SK-N-SH (cell line): ENCODE data around the gene SUSD3. TPM values are rescaled to one million over a fixed set of nuclear protein-coding genes. Genes with fewer than 3 reads are reported as not detected.

ENCODE experiments used
- CTCF ChIA-PET: fragments of 300-600, 350-600 bp; formaldehyde crosslinking; extraction: SDS; loops from one replicate; lab custom pipeline; 2021; lab: Yijun Ruan, JAX
- POLR2A ChIA-PET: fragments of 350-600 bp; sonication (Branson Sonifier 250); formaldehyde crosslinking; extraction: SDS; loops from one replicate; lab custom pipeline; 2020; ENCODE audit warnings: antibody characterized with exemption, inconsistent platforms; lab: Yijun Ruan, JAX
- DNase-seq: peaks from one replicate; pipeline ENCODE4 v3.0.0; 2012
- H2AFZ ChIP-seq: fragments of 200-600 bp; sonication (generic); 2 replicates; pipeline ENCODE4 v1.8.1; 2016; ENCODE audit warnings: antibody characterized with exemption, mild to moderate bottlenecking, low read depth
- H3F3A ChIP-seq: fragments of 200-600 bp; sonication (generic); replicated peaks from 2 replicates; pipeline ENCODE3; 2016; ENCODE audit warnings: antibody characterized with exemption, mild to moderate bottlenecking; ENCODE audit not compliant: insufficient read depth
- H3K27ac ChIP-seq, 2 experiments: fragments of 200-500 bp in 1 of 2; fragments of 200-600 bp in 1 of 2; sonication (Bioruptor generic) in 1 of 2; sonication (generic), shearing (Covaris generic) in 1 of 2; 2 replicates each; pipeline versions ENCODE4 v1.5.1 to v1.6.1; 2014 to 2016; ENCODE audit warnings: low read depth in 2 of 2, inconsistent platforms in 1 of 2, low read length in 1 of 2, mild to moderate bottlenecking in 1 of 2, mixed read lengths in 1 of 2
- H3K27me3 ChIP-seq: fragments of 200-600 bp; sonication (generic), shearing (Covaris generic); 2 replicates; pipeline ENCODE4 v1.6.1; 2016; ENCODE audit warnings: mixed run types; ENCODE audit not compliant: insufficient read depth
- H3K36me3 ChIP-seq, 2 experiments: fragments of 200-500 bp in 1 of 2; fragments of 200-600 bp in 1 of 2; sonication (Bioruptor generic) in 1 of 2; sonication (generic) in 1 of 2; replicated peaks in 1 of 2; 2 replicates each; pipeline versions ENCODE3 to v1.5.1; 2014 to 2016; ENCODE audit warnings: low read length in 1 of 2, mild to moderate bottlenecking in 1 of 2; ENCODE audit not compliant: insufficient read depth in 2 of 2, control insufficient read depth in 1 of 2
- H3K4me1 ChIP-seq, 2 experiments: fragments of 200-500 bp in 1 of 2; fragments of 200-600 bp in 1 of 2; sonication (Bioruptor generic) in 1 of 2; sonication (generic), shearing (Covaris generic) in 1 of 2; 2 replicates each; pipeline versions ENCODE4 v1.5.1 to v1.6.1; 2014 to 2016; ENCODE audit warnings: low read depth in 1 of 2, low read length in 1 of 2, mixed run types in 1 of 2; ENCODE audit not compliant: insufficient read depth in 2 of 2, control insufficient read depth in 1 of 2
- H3K4me2 ChIP-seq: fragments of 200-600 bp; sonication (generic), shearing (Covaris generic); 2 replicates; pipeline ENCODE4 v1.6.1; 2017; ENCODE audit warnings: mixed run types
- H3K4me3 ChIP-seq, 2 experiments: fragments of 200-500 bp in 1 of 2; fragments of 200-600 bp in 1 of 2; sonication (Bioruptor generic) in 1 of 2; sonication (generic), shearing (Covaris generic) in 1 of 2; 2 replicates each; pipeline versions ENCODE4 v1.5.1 to v1.8.1; 2014 to 2016; ENCODE audit warnings: low read depth in 2 of 2, inconsistent platforms in 1 of 2, low read length in 1 of 2, mild to moderate bottlenecking in 1 of 2, mixed read lengths in 1 of 2, moderate library complexity in 1 of 2
- H3K79me2 ChIP-seq: fragments of 200-600 bp; sonication (generic); 2 replicates; pipeline ENCODE4 v1.8.1; 2017; ENCODE audit warnings: mild to moderate bottlenecking; ENCODE audit not compliant: insufficient read depth
- H3K9ac ChIP-seq: fragments of 200-600 bp; sonication (generic); 2 replicates; pipeline ENCODE4 v1.6.1; 2017; ENCODE audit warnings: mixed run types
- H3K9me2 ChIP-seq: fragments of 200-600 bp; sonication (generic); 2 replicates; pipeline ENCODE4 v1.6.1; 2017; ENCODE audit warnings: mixed run types
- H3K9me3 ChIP-seq: fragments of 200-600 bp; sonication (generic); 2 replicates; pipeline ENCODE4 v1.6.1; 2017; ENCODE audit warnings: mixed run types, mild to moderate bottlenecking, moderate library complexity
- H4K20me1 ChIP-seq: fragments of 200-600 bp; sonication (generic); 2 replicates; pipeline ENCODE4 v1.6.1; 2017; ENCODE audit warnings: mild to moderate bottlenecking, mixed run types; ENCODE audit not compliant: insufficient read depth
- ELF1 ChIP-seq: IDR thresholded peaks from 2 replicates; pipeline ENCODE4 v1.4.0; 2012
- EZH2phosphoT487 ChIP-seq: fragments of 200-600 bp; sonication (generic); IDR thresholded peaks from 2 replicates; pipeline ENCODE4 v1.6.1; 2017; ENCODE audit warnings: low read depth, mixed run types, mild to moderate bottlenecking, antibody characterized with exemption, moderate library complexity, borderline replicate concordance
- FOSL2 ChIP-seq: IDR thresholded peaks from 2 replicates; pipeline ENCODE4 v1.4.0; 2012; ENCODE audit warnings: low read depth, mild to moderate bottlenecking, moderate library complexity, borderline replicate concordance
- FOXJ3 ChIP-seq: sonication (generic); formaldehyde crosslinking; IDR thresholded peaks from 2 replicates; pipeline ENCODE4 v1.5.1; 2020; ENCODE audit warnings: mild to moderate bottlenecking, missing genetic modification reagents
- GATA2 ChIP-seq: sonication (generic); formaldehyde crosslinking; IDR thresholded peaks from 2 replicates; pipeline ENCODE4 v1.5.0; 2020; ENCODE audit warnings: mild to moderate bottlenecking, missing genetic modification reagents
- IRF3 ChIP-seq: fragments of 150-350 bp; IDR thresholded peaks from 2 replicates; pipeline ENCODE4 v1.6.1; 2016; ENCODE audit warnings: mild to moderate bottlenecking, low read depth, low read length
- JUND ChIP-seq: IDR thresholded peaks from 2 replicates; pipeline ENCODE4 v1.4.0; 2012
- NFIC ChIP-seq: IDR thresholded peaks from 2 replicates; pipeline ENCODE4 v1.4.0; 2012; ENCODE audit warnings: borderline replicate concordance
- RAD21 ChIP-seq: IDR thresholded peaks from 2 replicates; pipeline ENCODE4 v1.6.1; 2012; ENCODE audit warnings: mild to moderate bottlenecking, low read length
- REST ChIP-seq: IDR thresholded peaks from 2 replicates; pipeline ENCODE4 v1.6.1; 2012; ENCODE audit warnings: mild to moderate bottlenecking, low read depth, low read length, moderate library complexity
- RFX5 ChIP-seq: IDR thresholded peaks from 2 replicates; pipeline ENCODE4 v1.6.1; 2012; ENCODE audit warnings: mild to moderate bottlenecking, improper control_type of control experiment, low read length
- RXRA ChIP-seq: IDR thresholded peaks from 2 replicates; pipeline ENCODE4 v1.4.0; 2012; ENCODE audit warnings: low read depth, mild to moderate bottlenecking, borderline replicate concordance
- SIN3A ChIP-seq: IDR thresholded peaks from 2 replicates; pipeline ENCODE4 v1.6.1; 2012; ENCODE audit warnings: low read depth, mild to moderate bottlenecking, low read length, moderate library complexity, borderline replicate concordance
- TAF1 ChIP-seq: IDR thresholded peaks from 2 replicates; pipeline ENCODE4 v1.6.1; 2012; ENCODE audit warnings: low read depth, mild to moderate bottlenecking, low read length, moderate library complexity, borderline replicate concordance
- TCF12 ChIP-seq: IDR thresholded peaks from 2 replicates; pipeline ENCODE4 v1.4.0; 2012
- USF2 ChIP-seq: fragments of 150-350 bp; IDR thresholded peaks from 2 replicates; pipeline ENCODE4 v1.6.1; 2017; ENCODE audit warnings: antibody characterized with exemption, low read length, low read depth, borderline replicate concordance
- YY1 ChIP-seq: IDR thresholded peaks from 2 replicates; pipeline ENCODE4 v1.4.0; 2012; ENCODE audit warnings: low read depth, mild to moderate bottlenecking
- WGBS: methylation state at CpG from one replicate; pipeline ENCODE4 v1.1.6; 2017; ENCODE audit warnings: low lambda C conversion rate; 5-methylcytosine and 5-hydroxymethylcytosine counted together
- polyA plus RNA-seq, 3 experiments: library from polyadenylated mRNA; depleted of rRNA; stranded (reverse); fragments of >200 nt; gene quantifications; 2 replicates each; pipeline ENCODE4 v1.2.3, GENCODE V29; 2012
- TF ChIP-seq, protein P1 (sequence below): IDR thresholded peaks from 2 replicates; pipeline ENCODE4 v1.4.0; 2012; ENCODE audit warnings: low read depth, borderline replicate concordance
- TF ChIP-seq, protein P2 (sequence below): IDR thresholded peaks from 2 replicates; pipeline ENCODE4 v1.4.0; 2012; ENCODE audit warnings: low read depth
- TF ChIP-seq, protein P3 (sequence below): IDR thresholded peaks from 2 replicates; pipeline ENCODE4 v1.4.0; 2012; ENCODE audit warnings: low read depth, borderline replicate concordance

SUSD3 gene
- polyA plus RNA-seq, 1 of the 3 experiments (the other 2 are of a cell fraction) = 0.49 TPM

GRCh38 chr9:93121316-93122241 lies 63.1 kb downstream of the SUSD3 start (continued):
- no peak for TF ChIP-seq EZH2phosphoT487
- TF ChIP-seq, protein P1, sequence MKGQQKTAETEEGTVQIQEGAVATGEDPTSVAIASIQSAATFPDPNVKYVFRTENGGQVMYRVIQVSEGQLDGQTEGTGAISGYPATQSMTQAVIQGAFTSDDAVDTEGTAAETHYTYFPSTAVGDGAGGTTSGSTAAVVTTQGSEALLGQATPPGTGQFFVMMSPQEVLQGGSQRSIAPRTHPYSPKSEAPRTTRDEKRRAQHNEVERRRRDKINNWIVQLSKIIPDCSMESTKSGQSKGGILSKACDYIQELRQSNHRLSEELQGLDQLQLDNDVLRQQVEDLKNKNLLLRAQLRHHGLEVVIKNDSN = no peak

- no peak overlapping the region for H3K27ac ChIP-seq
- H3K4me2 ChIP-seq = no peak overlapping the region
- H3K4me1 ChIP-seq = peaks cover 0 to 27% of the 10 kb centered on the region in 2 experiments; a peak in 2 of 4 replicates
- H3F3A ChIP-seq = no peaks in the 10 kb centered on the region
- peaks cover 0 to 7% of the 10 kb centered on the region in 2 experiments for H3K36me3 ChIP-seq
- no peak overlapping the region for H3K9ac ChIP-seq
- H4K20me1 ChIP-seq = no peaks in the 10 kb centered on the region
- no peak overlapping the region for H3K4me3 ChIP-seq
- H2AFZ ChIP-seq = no peak overlapping the region
- TF ChIP-seq RFX5 = no peak
- no peak for TF ChIP-seq FOXJ3 (CRISPR knock-in tag)
- TF ChIP-seq JUND = no peak
- TF ChIP-seq ELF1 = no peak
- no peak for TF ChIP-seq RAD21
- TF ChIP-seq YY1 = no peak
- TF ChIP-seq, protein P2, sequence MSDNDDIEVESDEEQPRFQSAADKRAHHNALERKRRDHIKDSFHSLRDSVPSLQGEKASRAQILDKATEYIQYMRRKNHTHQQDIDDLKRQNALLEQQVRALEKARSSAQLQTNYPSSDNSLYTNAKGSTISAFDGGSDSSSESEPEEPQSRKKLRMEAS = no peak
- no peak for TF ChIP-seq TAF1
- TF ChIP-seq, protein P3, sequence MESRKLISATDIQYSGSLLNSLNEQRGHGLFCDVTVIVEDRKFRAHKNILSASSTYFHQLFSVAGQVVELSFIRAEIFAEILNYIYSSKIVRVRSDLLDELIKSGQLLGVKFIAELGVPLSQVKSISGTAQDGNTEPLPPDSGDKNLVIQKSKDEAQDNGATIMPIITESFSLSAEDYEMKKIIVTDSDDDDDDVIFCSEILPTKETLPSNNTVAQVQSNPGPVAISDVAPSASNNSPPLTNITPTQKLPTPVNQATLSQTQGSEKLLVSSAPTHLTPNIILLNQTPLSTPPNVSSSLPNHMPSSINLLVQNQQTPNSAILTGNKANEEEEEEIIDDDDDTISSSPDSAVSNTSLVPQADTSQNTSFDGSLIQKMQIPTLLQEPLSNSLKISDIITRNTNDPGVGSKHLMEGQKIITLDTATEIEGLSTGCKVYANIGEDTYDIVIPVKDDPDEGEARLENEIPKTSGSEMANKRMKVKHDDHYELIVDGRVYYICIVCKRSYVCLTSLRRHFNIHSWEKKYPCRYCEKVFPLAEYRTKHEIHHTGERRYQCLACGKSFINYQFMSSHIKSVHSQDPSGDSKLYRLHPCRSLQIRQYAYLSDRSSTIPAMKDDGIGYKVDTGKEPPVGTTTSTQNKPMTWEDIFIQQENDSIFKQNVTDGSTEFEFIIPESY = no peak
- TF ChIP-seq FOSL2 = no peak
- no peak for TF ChIP-seq GATA2 (CRISPR knock-in tag)
- no peak for TF ChIP-seq RXRA
- no peak for TF ChIP-seq SIN3A
- TF ChIP-seq TCF12 = no peak
- TF ChIP-seq, protein P1 = no peak
- no peak for TF ChIP-seq REST
- TF ChIP-seq USF2 = no peak
- TF ChIP-seq IRF3 = no peak
- no peak for TF ChIP-seq NFIC
- TF ChIP-seq, all 33 proteins: peak for 0
- ChIA-PET POLR2A (no interaction called here), CTCF (interaction anchor here (0.6 to 1.6 kb wide), 2 partner anchors 13 to 31 kb away, joined by 3 to 5 read pairs; no protein-coding TSS in a partner anchor)
- WGBS = 89% methylated on average over 3 of the region's 14 CpGs
- no peaks in the 10 kb centered on the region for H3K9me3 ChIP-seq
- H3K79me2 ChIP-seq = no peaks in the 10 kb centered on the region
- DNase-seq = no peak
- H3K9me2 ChIP-seq = no peaks in the 10 kb centered on the region
- H3K27me3 ChIP-seq = no peaks in the 10 kb centered on the region
Measured at GRCh38 chr9:93122721-93123221, 64.3 kb downstream of the SUSD3 start.
